GM18873 (cell line): Measurements from ENCODE around the gene SECISBP2L.
"Not testable (repeated sequence)": the region's sequence is repeated elsewhere in the genome, so short reads cannot be mapped to it uniquely, and the experiment has no call there.

Experiments used
- ATAC-seq: cut with Tn5 transposase; IDR thresholded peaks from one replicate; pipeline ENCODE4 v1.9.1; 2021; ENCODE audit warnings: mild to moderate bottlenecking, moderate library complexity, moderate number of reproducible peaks; ENCODE audit not compliant: unreplicated experiment, low FRiP score

Gene SECISBP2L

GRCh38 chr15:48999314-48999713 is 46.9 kb downstream of the SECISBP2L start:
- ATAC-seq, result no peak

DNA sequence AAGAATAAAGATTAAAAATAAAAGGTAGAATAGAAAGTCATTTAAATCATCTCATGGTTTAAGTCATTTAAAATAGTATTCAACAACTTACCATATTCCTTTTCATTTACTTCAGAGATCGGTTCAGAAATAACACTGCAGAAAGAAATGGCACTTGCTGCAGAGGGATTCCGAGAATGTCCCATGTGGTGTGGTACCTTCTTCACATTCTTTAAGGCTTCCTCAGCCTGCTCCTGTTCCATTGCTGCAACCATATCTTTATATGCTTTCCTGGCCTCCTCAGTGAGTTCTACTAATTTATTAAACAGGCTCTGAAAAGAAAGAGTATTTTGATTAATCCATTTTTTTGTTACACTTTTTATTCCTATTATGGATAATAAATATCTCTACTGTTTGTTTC is 50.0 kb downstream of the SECISBP2L start:
- ATAC-seq, result no peak

- no peak for ATAC-seq
Observed at GRCh38 chr15:48993380-48993779, 52.9 kb downstream of the SECISBP2L start.

DNA sequence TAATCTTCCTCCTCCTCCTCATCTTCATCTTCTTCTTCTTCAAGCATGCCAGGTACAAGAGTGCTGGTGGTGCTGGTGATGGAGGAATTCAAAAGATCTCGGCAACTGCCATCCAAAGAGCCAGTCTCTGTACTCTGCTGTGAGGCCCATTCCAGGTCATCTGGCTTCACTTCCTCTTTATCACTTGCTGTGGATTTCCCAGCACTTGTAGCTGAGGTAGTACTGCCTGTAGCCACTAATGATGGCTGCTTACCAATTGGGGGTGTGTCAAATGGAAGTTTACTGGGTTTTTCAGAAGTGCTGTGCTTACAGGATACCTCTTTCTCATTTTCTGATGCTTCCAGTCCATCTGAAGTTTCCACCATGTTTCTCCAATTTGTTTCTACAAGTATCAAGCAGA is 53.7 kb downstream of the SECISBP2L start:
- peak; percentile 82 for ATAC-seq

DNA sequence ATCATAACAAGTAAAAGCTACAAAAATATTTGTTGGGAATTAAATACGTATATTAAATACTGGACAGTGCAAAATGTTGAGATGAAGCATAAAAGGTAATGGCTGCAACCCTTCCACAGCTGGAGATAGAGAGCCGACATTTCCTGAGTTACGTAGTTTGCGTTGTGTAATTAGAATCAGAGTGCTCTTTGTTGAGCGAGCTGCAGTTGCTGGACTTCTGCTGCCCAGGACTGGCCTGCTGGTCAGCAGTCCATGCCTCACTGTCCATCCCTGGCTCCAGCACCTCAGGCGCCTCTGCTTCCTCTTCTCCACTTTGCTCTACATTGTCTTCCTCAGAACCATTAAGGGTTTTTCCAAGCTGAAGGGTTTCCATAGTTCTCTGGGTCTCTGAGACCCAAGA is 54.1 kb downstream of the SECISBP2L start:
- ATAC-seq, result no peak

DNA sequence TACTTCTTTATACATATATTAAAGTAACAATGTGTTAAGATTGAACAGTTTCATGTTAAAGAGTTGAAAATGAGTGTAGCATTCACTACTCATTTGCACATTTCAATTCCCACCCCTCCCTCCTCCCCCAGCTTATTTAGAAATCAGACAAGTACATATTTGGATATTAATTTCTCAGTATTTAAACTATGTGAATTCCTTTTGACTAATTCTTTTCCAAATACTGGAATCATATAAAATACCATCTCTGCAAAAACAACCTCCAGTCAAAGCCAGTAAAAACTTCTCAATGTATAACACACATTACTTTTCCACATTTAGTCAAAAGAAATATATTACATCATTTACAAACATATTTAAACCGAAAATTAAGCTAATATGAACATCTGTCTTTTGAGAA is 57.1 kb downstream of the SECISBP2L start:
- ATAC-seq, result no peak

DNA sequence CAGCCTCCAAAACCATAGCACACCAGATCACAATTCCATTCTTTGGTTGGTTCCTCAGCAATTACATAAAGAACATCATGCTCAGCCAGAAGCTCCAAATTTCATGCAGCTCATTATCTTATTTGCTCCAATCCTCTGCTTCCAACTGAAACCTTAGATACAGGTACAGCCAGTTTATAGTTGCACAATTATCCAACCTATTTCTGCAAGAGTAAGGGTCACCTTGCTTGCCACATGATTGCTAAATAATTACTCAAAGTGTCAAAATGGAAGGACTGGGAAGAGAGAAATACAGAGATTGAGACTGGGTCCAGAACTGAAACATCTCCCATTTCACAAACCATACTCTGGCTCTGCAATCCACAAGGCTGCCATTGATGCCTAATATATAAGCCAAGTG is 59.1 kb downstream of the SECISBP2L start:
- no peak for ATAC-seq

DNA sequence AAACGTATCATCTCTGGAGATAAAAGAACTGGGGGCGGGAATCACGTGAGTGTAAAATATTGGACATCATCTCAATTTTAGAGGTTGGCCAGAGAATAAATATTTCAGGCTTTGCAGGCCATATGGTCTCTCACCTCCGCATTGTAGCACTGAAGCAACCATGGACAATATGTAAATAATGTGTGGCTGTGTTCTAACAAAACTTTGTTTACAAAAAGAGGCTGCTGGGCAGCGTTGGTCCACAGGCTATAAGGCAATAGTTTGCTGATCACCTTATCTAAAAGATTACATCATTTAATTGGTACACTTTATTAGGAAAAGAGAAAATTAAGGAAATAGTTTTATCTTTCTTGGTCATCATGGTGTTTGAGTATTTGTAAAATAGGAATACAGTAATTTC is 60.0 kb downstream of the SECISBP2L start:
- ATAC-seq, result no peak

GRCh38 chr15:48985516-48985915 is 60.7 kb downstream of the SECISBP2L start:
- ATAC-seq, result no peak

- ATAC-seq, result no peak
Observed at GRCh38 chr15:48984811-48985352, 61.4 kb downstream of the SECISBP2L start.

DNA sequence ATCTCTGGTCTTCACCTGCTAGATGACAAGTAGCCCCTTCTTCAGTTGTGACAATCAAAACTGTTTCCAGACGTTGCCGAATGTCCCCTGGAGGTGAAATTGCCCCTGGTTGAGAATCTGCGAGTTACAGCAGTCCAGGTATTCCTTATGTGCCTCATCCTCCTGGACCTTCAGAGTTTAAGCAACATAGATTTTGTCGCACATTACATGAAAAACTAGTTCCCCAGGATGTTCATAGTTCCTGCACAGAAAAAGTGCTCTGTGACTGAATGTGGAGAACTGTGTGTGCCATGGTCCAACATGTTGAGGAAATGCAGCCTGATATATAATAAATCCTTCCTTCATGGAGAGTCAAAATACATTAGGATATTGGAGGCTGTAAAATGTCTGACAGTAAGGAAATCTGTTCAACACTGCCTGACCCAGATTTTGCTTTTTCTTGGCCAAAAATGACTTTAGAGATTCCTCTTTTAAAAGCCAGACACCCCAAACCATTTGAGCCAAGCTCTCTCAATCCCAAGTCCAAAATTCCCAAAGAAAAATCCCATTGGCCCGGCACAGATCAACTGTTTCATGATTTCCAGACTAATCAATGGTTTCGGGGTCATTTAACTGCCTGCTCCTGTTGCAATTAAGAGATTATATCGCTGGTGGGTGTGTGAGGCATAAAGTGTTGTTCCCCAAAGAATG is 62.1 kb downstream of the SECISBP2L start:
- ATAC-seq, result no peak

DNA sequence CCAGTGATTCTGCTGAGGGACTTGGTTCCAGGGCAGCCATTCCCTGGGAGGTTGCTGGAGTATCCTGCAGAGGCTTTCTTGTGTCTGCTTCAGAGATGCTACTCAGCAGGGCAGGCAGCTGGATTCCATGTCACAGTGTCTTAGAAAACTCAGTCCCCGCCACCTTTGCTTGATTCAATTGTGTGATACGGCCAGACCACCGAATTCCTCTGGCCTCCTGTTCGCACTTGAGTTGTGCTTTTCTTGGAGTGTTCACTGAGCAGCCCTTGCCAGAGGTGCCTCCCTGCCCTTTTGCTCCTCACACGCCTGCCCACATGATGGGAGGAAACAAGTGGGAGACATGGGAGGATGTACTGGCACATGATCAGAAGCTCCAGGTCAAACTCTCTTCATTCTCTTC is 62.9 kb downstream of the SECISBP2L start:
- no peak for ATAC-seq

DNA sequence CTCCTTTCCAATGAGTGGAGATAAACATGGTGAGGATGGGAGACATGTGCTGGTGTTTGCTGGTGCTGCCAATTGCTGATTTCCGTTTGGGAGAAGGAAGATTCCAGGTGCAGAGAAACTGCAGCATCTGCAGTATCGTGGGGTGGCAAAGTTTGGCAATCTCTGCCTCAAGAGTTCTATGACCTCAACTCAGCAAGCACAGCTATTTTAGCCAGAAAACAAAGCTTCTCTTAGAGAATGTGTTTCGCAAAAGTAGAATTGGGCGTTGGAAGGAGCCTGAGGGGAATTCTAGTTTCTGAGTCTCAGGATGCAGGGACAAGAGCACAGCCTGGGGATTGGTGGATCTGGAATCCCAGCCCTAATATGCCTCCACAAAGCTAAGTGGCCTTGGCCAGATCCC is 64.3 kb downstream of the SECISBP2L start:
- ATAC-seq, result no peak

- ATAC-seq, result no peak
Observed at GRCh38 chr15:48978638-48979037, 67.6 kb downstream of the SECISBP2L start.

- no peak for ATAC-seq
Observed at GRCh38 chr15:48976444-48977088, 69.7 kb downstream of the SECISBP2L start.

DNA sequence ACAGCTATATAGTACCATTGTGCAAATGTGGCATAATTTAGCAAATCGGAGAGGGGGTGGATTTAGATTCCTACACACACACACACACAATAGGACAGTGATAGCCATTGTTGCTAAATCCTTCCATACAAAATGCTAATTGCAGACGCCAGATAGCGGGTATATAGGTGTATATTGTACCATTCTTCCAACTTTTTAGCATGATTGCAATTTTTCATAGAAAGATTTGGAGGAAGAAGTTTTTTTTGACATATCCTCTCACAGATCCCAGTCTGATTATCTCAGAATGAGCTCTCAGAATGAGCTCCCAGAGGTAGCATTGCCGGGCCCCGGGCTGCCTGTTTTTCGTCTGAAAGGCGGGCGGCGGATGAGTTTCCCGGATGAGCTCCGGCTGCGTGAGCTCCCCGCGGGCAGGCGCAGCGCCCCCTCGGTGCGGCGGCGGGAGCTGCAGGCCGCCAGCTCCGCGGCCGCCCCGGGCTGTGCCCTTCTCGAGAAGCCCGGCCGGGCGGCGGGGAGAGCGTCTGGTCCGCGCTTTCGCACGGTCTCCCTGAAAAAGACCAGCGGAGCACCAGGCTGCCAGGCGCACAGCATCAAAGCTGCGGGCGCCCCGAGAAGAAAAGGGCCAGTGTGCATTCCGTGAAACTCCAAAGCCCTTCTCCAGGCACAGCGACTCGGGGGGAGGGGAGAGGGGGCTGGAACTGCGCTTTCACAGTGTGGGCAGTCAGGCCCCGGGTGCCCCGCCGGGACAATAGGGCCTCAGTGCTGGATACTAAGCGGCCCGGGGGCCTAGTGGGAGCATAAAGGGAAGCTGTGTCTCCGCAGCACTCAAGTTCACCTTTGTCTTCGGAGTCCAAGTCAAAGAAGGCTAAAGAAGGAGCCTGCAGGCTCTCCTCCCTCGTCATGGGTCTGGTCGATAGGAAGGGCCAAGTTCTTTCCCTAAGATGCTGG is 70.5 kb downstream of the SECISBP2L start:
- ATAC-seq, result no peak

GRCh38 chr15:48974882-48975281 is 71.4 kb downstream of the SECISBP2L start:
- ATAC-seq, result no peak

- no peak for ATAC-seq
Observed at GRCh38 chr15:48972750-48973503, 73.3 kb downstream of the SECISBP2L start.

DNA sequence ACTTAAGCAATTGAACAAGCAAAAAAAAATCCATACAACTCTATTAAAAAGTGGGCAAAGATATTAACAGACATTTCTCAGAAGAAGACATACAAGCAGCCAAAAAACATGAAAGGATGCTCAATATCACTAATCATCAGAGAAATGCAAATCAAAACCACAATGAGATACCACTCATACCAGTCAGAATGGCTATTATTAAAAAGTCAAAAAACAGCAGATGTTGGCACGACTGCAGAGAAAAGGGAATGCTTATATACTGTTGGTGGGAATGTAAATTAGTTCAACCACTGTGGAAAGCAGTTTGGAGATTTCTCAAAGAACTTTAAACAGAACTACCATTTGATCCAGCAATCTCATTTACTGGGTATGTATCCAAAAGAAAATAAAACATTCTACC is 75.3 kb downstream of the SECISBP2L start:
- ATAC-seq, result not testable (repeated sequence)

- ATAC-seq, result no peak
Observed at GRCh38 chr15:48968066-48968465, 78.2 kb downstream of the SECISBP2L start.
